Effector memory CD4-positive, alpha-beta T cell (primary cell): Measurements from ENCODE around the gene EIF2B2.

ENCODE experiments used
- DNase-seq, 3 donors: peaks; one replicate each; pipeline ENCODE4 v3.0.0-alpha.2; 2020
- H3K27ac ChIP-seq: 2 replicates; pipeline ENCODE4 v1.7.0; 2013; ENCODE audit warnings: mild to moderate bottlenecking, low read length, moderate library complexity; ENCODE audit not compliant: insufficient read depth, poor library complexity, severe bottlenecking
- H3K27me3 ChIP-seq: replicated peaks from 2 replicates; pipeline ENCODE4 v1.7.0; 2013; ENCODE audit warnings: mild to moderate bottlenecking, low read length; ENCODE audit not compliant: insufficient read depth, control insufficient read depth, poor library complexity, severe bottlenecking
- H3K36me3 ChIP-seq: 2 replicates; pipeline ENCODE4 v1.7.0; 2013; ENCODE audit warnings: mild to moderate bottlenecking, low read length, moderate library complexity; ENCODE audit not compliant: control insufficient read depth, insufficient read depth
- H3K4me1 ChIP-seq: 2 replicates; pipeline ENCODE4 v1.7.0; 2013; ENCODE audit warnings: low read length, mild to moderate bottlenecking; ENCODE audit not compliant: control insufficient read depth, insufficient read depth, poor library complexity, severe bottlenecking
- H3K4me3 ChIP-seq: 2 replicates; pipeline ENCODE4 v1.7.0; 2013; ENCODE audit warnings: low read length, low read depth, mild to moderate bottlenecking; ENCODE audit not compliant: insufficient read depth, poor library complexity, severe bottlenecking
- H3K9me3 ChIP-seq: 2 replicates; pipeline ENCODE4 v1.7.0; 2013; ENCODE audit warnings: mild to moderate bottlenecking, low read length, moderate library complexity; ENCODE audit not compliant: control insufficient read depth

The EIF2B2 gene

DNA sequence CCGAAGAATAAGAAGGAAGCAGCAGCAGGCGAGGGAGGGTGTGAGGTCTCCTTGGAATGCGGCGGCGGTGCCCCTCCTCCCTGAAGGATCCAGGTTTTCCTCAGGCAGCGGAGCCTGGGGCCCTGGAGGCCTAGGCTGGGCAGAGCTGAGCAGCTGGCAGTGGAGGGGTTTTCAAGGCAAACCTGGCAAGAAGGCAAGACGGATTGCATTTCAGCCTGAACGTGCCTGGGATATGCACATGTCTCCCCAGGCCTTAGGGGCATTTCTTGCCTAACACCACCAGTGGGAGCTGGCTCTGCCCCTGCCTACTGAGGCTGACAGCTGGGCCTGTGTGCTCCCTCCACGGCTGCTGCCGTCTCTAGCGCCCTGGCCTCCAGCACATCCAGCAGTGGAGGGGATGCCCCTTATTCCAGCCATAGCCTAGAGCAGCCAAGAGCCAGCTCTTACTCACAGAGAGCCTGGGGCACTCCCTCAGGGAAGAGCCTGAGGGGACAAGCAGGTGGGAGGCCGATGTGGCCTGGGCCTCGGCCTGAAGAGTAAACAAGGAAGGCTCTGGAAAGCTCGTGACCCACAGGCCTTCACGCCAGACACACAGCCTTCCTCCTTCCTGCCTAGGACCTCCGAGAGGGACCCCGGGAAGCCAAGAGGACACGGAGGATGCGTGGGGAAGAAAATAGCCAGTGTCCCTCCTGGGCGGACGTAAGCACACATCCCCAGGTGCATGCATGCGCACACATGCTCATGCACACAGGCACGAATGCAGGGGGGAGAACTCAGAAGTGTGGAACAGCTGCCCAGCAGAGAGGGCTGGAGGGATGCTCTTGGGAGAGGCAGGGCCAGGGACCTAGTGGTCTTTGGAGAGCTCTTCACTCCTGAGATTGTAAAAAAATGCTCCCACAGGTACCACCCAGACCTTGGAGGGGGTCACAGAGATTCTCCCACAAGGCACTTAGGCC is 23.0 kb upstream of the EIF2B2 start:
- Histone ChIP-seq H3K36me3 (no peaks in the 10 kb centered on the region), H3K27me3 (no peaks in the 10 kb centered on the region), H3K4me3 (no peak overlapping the region), H3K27ac (no peak overlapping the region), H3K9me3 (no peaks in the 10 kb centered on the region), H3K4me1 (no peaks in the 10 kb centered on the region)
- DNase-seq, result no peak

DNA sequence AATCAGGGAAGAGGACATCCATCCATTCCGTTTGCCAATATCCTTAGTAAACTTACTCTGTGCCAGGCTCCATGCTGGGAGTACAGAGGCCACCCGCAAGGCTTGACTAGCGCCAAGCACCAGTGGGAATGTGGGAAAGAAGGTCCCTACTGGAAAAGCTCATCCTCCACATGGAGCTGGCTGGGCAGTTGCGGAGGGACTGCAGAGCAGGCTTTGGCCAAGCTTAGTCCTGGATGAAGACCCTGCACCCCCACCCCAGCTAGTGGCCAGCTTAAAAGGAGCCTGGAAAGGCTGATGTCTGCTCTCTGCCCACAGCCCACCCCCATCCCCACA is 22.4 kb upstream of the EIF2B2 start:
- no peaks in the 10 kb centered on the region for H3K4me1 ChIP-seq
- H3K9me3 ChIP-seq, result no peaks in the 10 kb centered on the region
- H3K4me3 ChIP-seq, result no peak overlapping the region
- no peaks in the 10 kb centered on the region for H3K27me3 ChIP-seq
- H3K36me3 ChIP-seq, result no peaks in the 10 kb centered on the region
- no peak overlapping the region for H3K27ac ChIP-seq
- DNase-seq, result no peak

DNA sequence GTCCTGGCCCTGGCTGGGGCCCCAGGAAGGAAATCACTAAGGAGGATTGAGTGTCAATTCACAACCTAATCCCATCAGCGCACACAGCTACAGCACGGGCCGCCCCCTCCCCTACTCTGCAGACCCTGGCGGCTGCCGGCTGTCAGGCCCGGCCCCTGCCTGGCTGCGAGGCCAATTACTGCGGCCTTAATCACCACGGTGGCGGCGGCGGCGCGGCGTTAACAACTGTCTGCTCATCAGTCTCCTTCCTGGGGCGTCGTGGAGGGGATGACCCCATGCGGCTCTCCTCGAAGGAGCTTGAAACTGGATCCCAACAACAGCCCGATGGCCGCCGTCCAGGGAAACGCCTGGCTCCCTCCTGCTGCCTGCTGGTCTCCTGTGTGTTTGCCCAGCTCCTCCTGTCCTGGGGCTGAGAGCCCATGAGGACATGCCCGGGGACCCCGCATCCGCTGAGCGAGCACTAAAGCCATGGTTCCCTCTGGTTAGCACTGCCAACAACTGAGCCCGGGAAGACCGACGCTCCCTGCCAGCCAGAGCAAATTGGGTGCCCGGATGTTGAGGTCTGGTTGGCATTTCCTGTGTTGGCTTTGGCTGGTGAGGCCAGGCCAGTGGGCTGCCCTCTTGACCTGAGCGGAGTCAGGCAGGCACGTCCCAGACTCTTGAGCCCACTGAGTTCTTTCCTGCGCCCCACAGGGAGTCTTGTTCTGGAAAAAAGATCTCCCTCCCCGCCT is 21.8 kb upstream of the EIF2B2 start:
- no peaks in the 10 kb centered on the region for H3K27me3 ChIP-seq
- H3K9me3 ChIP-seq, result no peaks in the 10 kb centered on the region
- DNase-seq, result no peak
- no peaks in the 10 kb centered on the region for H3K4me1 ChIP-seq
- no peak overlapping the region for H3K27ac ChIP-seq
- no peak overlapping the region for H3K4me3 ChIP-seq
- no peaks in the 10 kb centered on the region for H3K36me3 ChIP-seq

DNA sequence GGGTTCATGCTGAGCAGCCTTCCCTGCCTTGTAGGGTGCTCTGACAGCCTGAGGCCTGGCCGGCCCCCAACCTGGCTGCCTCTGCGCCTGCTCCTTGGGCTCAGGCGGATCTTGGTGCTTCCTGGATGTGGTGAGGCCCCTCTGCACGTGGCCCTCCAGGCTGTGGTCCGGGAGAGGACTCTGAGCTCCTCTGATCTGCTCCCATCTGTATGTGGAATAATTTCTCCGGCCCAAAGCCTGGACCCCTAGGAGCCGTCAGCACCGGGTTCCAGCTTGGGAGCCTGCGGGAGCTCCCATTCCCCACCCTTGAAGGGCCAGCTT is 21.3 kb upstream of the EIF2B2 start:
- H3K9me3 ChIP-seq, result no peaks in the 10 kb centered on the region
- H3K27ac ChIP-seq, result no peak overlapping the region
- no peaks in the 10 kb centered on the region for H3K27me3 ChIP-seq
- no peak overlapping the region for H3K4me3 ChIP-seq
- H3K4me1 ChIP-seq, result no peaks in the 10 kb centered on the region
- no peaks in the 10 kb centered on the region for H3K36me3 ChIP-seq
- DNase-seq, result no peak

DNA sequence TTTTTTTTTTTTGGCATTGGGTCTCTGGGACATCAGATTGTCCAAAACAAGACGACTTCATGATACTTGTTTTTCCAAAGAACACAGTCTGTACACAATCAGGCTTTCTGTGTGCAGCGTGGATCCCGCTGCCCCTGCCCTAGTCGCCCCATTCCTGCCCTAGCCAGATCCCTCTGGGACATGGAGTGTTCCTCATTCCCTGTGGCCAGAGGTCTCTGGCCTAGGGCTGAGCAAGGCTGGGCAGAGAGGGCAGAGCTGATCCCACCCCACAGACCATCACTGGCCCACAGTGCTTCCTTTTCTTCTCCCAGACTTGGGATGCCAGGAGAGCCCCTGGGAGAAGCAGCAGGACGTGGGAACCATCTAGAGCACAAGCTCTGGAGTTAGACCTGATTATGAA is 20.9 kb upstream of the EIF2B2 start:
- Histone ChIP-seq H3K4me3 (no peak overlapping the region), H3K4me1 (no peaks in the 10 kb centered on the region), H3K27ac (no peak overlapping the region)

DNA sequence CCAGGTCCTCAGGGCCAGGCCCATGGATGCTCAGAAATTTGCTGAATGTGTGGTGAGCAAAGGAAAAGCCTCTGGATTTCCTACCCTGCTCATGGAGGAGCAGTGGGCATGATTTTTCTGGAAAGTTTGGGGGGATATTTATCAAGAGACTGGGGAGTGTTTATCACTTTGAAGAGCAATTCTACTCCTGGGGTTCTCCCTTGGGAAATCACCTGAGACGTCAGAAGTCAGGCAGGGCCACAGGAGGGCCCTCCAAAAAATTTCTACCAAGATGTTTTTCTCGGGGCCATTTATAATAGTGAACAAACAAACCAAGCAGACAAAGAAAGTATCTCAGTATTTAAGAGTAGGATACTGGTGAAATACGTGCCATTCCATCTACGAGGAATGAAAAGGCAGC is 20.1 kb upstream of the EIF2B2 start:
- H3K9me3 ChIP-seq, result no peaks in the 10 kb centered on the region
- DNase-seq, result no peak
- H3K27me3 ChIP-seq, result no peaks in the 10 kb centered on the region
- no peak overlapping the region for H3K4me3 ChIP-seq
- H3K27ac ChIP-seq, result no peak overlapping the region
- no peaks in the 10 kb centered on the region for H3K4me1 ChIP-seq
- no peaks in the 10 kb centered on the region for H3K36me3 ChIP-seq

More for the DNA sequence above, 20.9 kb upstream of the EIF2B2 start:
- Histone ChIP-seq H3K9me3 (no peaks in the 10 kb centered on the region), H3K36me3 (no peaks in the 10 kb centered on the region), H3K27me3 (no peaks in the 10 kb centered on the region)
- no peak for DNase-seq

DNA sequence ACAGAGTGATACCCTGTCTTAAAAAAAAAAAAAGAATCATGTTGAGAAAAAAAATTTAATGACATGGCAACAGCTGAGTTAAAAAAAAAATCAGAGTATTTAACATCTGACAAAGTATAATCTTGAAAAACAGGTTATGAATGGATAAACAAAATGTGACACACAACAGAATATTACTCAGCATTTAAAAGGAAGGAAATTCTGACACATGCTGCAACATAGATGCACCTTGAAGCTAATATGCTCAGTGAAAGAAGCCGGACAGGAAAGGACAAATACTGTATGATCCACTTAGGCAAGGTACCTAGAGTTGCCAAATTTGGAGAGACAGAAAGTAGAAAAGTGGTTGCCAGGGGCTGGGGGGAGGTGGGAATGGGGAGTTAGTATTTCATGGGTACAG is 19.4 kb upstream of the EIF2B2 start:
- Histone ChIP-seq H3K27ac (no peak overlapping the region), H3K27me3 (no peaks in the 10 kb centered on the region), H3K4me3 (no peak overlapping the region), H3K36me3 (no peaks in the 10 kb centered on the region), H3K4me1 (no peaks in the 10 kb centered on the region), H3K9me3 (no peaks in the 10 kb centered on the region)
- DNase-seq, result no peak

DNA sequence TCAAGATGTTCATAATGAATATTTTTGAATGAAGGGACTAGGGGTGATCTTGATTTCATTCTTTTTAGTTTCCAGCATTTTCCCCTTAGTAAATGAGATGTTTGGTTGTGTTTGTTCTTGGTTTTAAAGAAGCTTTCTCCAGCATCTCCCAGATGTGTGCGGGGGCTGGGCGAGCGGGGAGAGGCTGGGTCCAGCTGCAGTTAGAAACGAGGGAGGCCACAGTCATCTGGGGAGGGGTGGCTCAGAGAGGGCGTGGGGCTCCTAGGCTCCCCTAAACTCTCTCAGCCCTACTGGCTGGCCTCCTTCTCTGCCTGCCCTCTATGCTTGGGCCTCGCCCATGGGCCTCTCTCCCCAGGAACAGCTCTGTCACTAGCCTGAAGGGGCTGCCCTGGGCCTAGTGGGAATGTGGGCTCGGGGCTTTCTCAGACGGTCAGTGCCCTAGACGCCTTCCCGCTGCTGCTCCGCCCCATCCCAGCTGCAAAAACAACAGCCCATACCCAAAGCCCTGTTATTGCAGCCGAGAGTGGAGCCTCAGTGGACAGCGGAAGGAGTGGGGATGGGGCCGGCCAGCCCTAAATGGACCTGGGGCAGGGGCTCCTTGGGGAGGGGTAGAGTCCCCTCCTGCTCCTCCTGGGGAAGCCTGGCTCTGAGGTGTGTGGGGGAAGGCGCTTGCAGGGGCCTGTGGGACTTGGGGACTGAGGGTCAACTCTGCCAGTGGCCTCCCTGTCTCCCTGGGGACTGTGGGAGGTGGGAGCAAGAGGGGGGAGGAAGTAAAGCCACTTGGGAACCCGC is 18.3 kb upstream of the EIF2B2 start:
- H3K27me3 ChIP-seq, result no peaks in the 10 kb centered on the region
- no peaks in the 10 kb centered on the region for H3K36me3 ChIP-seq
- no peak for DNase-seq
- no peak overlapping the region for H3K27ac ChIP-seq
- H3K4me3 ChIP-seq, result no peak overlapping the region
- H3K4me1 ChIP-seq, result no peaks in the 10 kb centered on the region
- H3K9me3 ChIP-seq, result no peaks in the 10 kb centered on the region

DNA sequence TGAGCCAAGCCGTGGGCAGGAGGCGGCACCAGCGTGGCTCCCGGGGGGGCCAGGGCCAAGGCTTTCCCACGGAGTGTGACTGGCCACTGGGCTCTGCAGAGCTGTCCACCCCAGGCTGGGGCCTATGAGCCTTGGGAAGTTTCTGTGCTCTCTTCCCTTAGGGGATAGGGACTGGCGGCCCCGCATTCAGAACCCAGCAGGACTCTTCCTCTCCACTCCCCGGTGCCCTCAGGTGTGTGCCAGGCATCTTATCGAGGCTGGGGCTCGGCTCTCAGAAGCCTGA is 17.8 kb upstream of the EIF2B2 start:
- Histone ChIP-seq H3K27ac (no peak overlapping the region), H3K4me3 (no peak overlapping the region), H3K4me1 (no peaks in the 10 kb centered on the region), H3K9me3 (no peaks in the 10 kb centered on the region), H3K36me3 (no peaks in the 10 kb centered on the region), H3K27me3 (no peaks in the 10 kb centered on the region)
- DNase-seq, result no peak

DNA sequence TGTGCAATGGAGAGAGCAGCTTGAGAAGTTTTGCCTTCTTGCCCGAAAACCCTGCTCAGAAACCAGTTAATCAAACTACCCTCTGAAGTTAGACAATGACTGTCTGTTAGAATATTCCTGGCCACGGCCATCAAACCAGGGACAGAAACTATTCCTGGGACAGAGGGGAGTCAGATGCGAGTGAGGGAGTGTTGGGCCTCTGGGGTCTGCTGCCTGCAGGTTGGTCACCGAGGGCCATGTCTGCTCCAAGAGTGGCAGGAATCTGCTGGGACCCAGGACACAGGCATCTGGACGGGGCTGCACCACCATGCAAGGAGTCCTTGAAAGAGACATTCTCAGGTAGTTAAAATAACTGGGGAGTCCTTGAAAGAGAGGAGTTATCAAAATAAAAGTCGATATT is 16.9 kb upstream of the EIF2B2 start:
- no peaks in the 10 kb centered on the region for H3K36me3 ChIP-seq
- H3K9me3 ChIP-seq, result no peaks in the 10 kb centered on the region
- H3K27me3 ChIP-seq, result no peaks in the 10 kb centered on the region
- no peaks in the 10 kb centered on the region for H3K4me1 ChIP-seq
- H3K27ac ChIP-seq, result no peak overlapping the region
- no peak for DNase-seq
- H3K4me3 ChIP-seq, result no peak overlapping the region
